ENCODE data around the gene ATG10. TPM values are rescaled to one million over a fixed set of nuclear protein-coding genes. Genes with fewer than 3 reads are reported as not detected.

Gene ATG10
- total and polyA plus RNA-seq, 2 of the 13 experiments (the other 11 are each of a cell fraction or from before 2014, with no cell fraction given) = 2.0 to 5.7 TPM

DNA sequence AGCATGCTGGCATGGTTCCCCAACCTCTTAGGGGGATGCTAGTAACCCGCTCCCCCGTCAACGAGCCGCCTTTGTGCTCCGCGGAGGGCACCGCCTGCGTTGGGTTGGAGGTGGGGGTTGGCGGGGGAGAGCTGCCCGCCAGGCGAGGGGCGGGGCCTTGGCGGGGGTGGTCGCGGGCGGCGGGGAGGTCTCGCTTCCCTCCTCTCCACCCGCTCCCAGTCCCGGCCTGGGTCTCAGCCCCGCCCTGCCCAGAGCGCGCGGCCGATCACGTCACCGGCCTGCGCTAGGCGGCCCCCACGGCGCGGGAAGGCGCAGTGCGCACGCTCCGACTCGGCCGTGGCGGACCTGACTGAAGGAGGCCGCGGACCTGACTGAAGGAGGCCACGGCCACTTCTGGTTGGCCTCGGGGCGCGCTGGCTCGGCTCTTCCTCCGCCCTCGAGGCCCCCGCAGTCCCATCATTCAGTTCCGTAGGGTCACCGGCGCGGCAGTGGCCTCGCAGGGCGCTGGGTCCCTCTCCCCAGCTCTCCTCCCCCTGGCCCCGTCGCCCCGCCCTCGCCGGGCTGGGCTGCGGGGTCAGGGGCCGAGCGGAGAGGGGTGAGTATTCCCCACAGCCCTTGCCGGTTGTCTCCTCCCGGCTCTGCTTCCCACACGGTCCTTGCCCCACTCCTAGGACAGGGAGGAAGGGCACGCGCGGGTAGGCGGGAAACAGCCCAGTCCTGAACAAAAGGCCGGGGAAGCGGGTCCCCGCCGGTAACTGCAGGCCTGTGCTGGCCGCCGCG lies at the start of gene ATG10 (continued):
- TF ChIP-seq, protein P1, sequence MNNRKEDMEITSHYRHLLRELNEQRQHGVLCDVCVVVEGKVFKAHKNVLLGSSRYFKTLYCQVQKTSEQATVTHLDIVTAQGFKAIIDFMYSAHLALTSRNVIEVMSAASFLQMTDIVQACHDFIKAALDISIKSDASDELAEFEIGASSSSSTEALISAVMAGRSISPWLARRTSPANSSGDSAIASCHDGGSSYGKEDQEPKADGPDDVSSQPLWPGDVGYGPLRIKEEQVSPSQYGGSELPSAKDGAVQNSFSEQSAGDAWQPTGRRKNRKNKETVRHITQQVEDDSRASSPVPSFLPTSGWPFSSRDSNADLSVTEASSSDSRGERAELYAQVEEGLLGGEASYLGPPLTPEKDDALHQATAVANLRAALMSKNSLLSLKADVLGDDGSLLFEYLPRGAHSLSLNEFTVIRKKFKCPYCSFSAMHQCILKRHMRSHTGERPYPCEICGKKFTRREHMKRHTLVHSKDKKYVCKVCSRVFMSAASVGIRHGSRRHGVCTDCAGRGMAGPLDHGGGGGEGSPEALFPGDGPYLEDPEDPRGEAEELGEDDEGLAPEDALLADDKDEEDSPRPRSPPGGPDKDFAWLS (CRISPR knock-in tag; IDR thresholded peaks at IDR 0.05; ENCODE audit: borderline replicate concordance) = 0 out of 2 replicates have a peak, but pooled peaks have one; percentile 21
- TF ChIP-seq ELK4 (CRISPR knock-in tag; IDR thresholded peaks at IDR 0.05; ENCODE audit: borderline replicate concordance) (no peak), HNRNPL (IDR thresholded peaks at IDR 0.05; ENCODE audit: low read depth, low read length) (0 out of 2 replicates have a peak, but pooled peaks have one; percentile 21), KAT7 (CRISPR knock-in tag; IDR thresholded peaks at IDR 0.05; ENCODE audit: borderline replicate concordance) (0 out of 2 replicates have a peak, but pooled peaks have one; percentile 22), AGO2 (optimal IDR thresholded peaks at IDR 0.05; ENCODE audit: low read depth, low read length) (peak; percentile 92), ZNF552 (CRISPR knock-in tag; IDR thresholded peaks at IDR 0.05; ENCODE audit: borderline replicate concordance) (peak; percentile 77; the same call in 1 of the 2 replicates), KMT2A (CRISPR knock-in tag; IDR thresholded peaks at IDR 0.05) (peak; percentile 82), ZNF879 (CRISPR knock-in tag; IDR thresholded peaks at IDR 0.05) (no peak), SMAD3 (CRISPR knock-in tag; IDR thresholded peaks at IDR 0.05) (0 out of 2 replicates have a peak, but pooled peaks have one; percentile 29), ZNF3 (CRISPR knock-in tag; IDR thresholded peaks at IDR 0.05) (0 out of 2 replicates have a peak, but pooled peaks have one; percentile 51), ZSCAN22 (CRISPR knock-in tag; IDR thresholded peaks at IDR 0.05) (no peak), ZNF792 (CRISPR knock-in tag; IDR thresholded peaks at IDR 0.05) (peak; percentile 62), ZBED4 (CRISPR knock-in tag; IDR thresholded peaks at IDR 0.05; ENCODE audit: borderline replicate concordance) (peak; percentile 76), KDM5A (IDR thresholded peaks at IDR 0.05; ENCODE audit: borderline replicate concordance, low read length) (no peak), TFDP2 (CRISPR knock-in tag; IDR thresholded peaks at IDR 0.05) (peak; percentile 81), TEAD3 (CRISPR knock-in tag; optimal IDR thresholded peaks at IDR 0.05; ENCODE audit: borderline replicate concordance) (no peak), ZMYM2 (CRISPR knock-in tag; IDR thresholded peaks at IDR 0.05) (no peak)
- TF ChIP-seq, protein P2, sequence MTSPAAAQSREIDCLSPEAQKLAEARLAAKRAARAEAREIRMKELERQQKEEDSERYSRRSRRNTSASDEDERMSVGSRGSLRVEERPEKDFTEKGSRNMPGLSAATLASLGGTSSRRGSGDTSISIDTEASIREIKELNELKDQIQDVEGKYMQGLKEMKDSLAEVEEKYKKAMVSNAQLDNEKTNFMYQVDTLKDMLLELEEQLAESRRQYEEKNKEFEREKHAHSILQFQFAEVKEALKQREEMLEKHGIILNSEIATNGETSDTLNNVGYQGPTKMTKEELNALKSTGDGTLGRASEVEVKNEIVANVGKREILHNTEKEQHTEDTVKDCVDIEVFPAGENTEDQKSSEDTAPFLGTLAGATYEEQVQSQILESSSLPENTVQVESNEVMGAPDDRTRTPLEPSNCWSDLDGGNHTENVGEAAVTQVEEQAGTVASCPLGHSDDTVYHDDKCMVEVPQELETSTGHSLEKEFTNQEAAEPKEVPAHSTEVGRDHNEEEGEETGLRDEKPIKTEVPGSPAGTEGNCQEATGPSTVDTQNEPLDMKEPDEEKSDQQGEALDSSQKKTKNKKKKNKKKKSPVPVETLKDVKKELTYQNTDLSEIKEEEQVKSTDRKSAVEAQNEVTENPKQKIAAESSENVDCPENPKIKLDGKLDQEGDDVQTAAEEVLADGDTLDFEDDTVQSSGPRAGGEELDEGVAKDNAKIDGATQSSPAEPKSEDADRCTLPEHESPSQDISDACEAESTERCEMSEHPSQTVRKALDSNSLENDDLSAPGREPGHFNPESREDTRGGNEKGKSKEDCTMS (CRISPR knock-in tag; conservative IDR thresholded peaks at IDR 0.05) = no peak
